Upper lobe of left lung (tissue), 6 donors: Measurements from ENCODE around the gene TOM1L2. TPM values are rescaled to one million over a fixed set of nuclear protein-coding genes. Genes with fewer than 3 reads are reported as not detected.

ENCODE experiments used
- ATAC-seq, 2 donors: fragments of 200-7000 bp; cut with Tn5 transposase; one replicate each; pipeline ENCODE4 v1.9.1; 2022; ENCODE audit warnings: mild to moderate bottlenecking in 2 of 2, moderate library complexity in 2 of 2; ENCODE audit not compliant: low FRiP score in 2 of 2
- DNase-seq, 2 donors: peaks; one replicate each; pipeline ENCODE4 v3.0.0-alpha.2; 2019 to 2020
- H3K27ac ChIP-seq, 4 donors: fragments of 200-600 bp; sonication (generic); one replicate each; pipeline ENCODE4 v1.5.1; 2016 to 2019
- H3K27me3 ChIP-seq, 4 donors: fragments of 200-600 bp; sonication (generic); one replicate each; pipeline ENCODE4 v1.5.1; 2017 to 2019
- H3K36me3 ChIP-seq, 4 donors: fragments of 200-600 bp; sonication (generic); one replicate each; pipeline ENCODE4 v1.5.1; 2016 to 2019
- H3K4me1 ChIP-seq, 4 donors: fragments of 200-600 bp; sonication (generic); one replicate each; pipeline ENCODE4 v1.5.1; 2018 to 2019
- H3K4me3 ChIP-seq, 4 donors: fragments of 200-600 bp; sonication (generic); one replicate each; pipeline ENCODE4 v1.5.1; 2017 to 2019; ENCODE audit warnings: mild to moderate bottlenecking in 2 of 4, moderate library complexity in 1 of 4
- H3K9me3 ChIP-seq, 4 donors: fragments of 200-600 bp; sonication (generic); one replicate each; pipeline ENCODE4 v1.5.1; 2018 to 2019
- EP300 ChIP-seq, 4 donors: sonication (generic); formaldehyde crosslinking; IDR thresholded peaks; one replicate each; pipeline ENCODE4 v1.5.1; 2017; ENCODE audit warnings: antibody characterized with exemption in 4 of 4, control low read depth in 2 of 4
- POLR2A ChIP-seq, 4 donors: fragments of 450-650 bp; IDR thresholded peaks; one replicate each; pipeline ENCODE4 v1.5.1; 2016 to 2017; ENCODE audit warnings: antibody characterized with exemption in 4 of 4, mild to moderate bottlenecking in 2 of 4
- POLR2AphosphoS5 ChIP-seq, 2 donors: sonication (generic); formaldehyde crosslinking; IDR thresholded peaks; one replicate each; pipeline ENCODE4 v1.5.1; 2017; ENCODE audit warnings: antibody characterized with exemption in 2 of 2
- WGBS, 2 donors: methylation state at CpG; one replicate each; pipeline ENCODE4 v1.1.5; 2017 to 2018; 5-methylcytosine and 5-hydroxymethylcytosine counted together
- total RNA-seq, 6 donors: library from RNA; depleted of rRNA in 4 of 6; stranded (reverse); fragments of >200 nt in 4 of 6; gene quantifications; one replicate each; pipeline versions ENCODE4 v1.1.0 to v1.2.1, GENCODE V29; 2016 to 2021
- TF ChIP-seq, protein P1 (sequence below), 6 experiments: fragments of 450-650 bp in 4 of 6; fragments of 200-600 bp in 2 of 6; sonication (generic) in 2 of 6; IDR thresholded peaks; one replicate each; pipeline ENCODE4 v1.5.1; 2016 to 2019; ENCODE audit warnings: antibody characterized with exemption in 6 of 6
- donor health status: DM: no; HTN: no; CAD: no; lungs with moderate emphysema.
- donor health status: DM: no; HTN: yes; CAD: no; lungs with severe emphysema.

Gene TOM1L2
- total RNA-seq, 6 donors from 2014 or later: 54.2 to 134 (median 72.9) TPM

DNA sequence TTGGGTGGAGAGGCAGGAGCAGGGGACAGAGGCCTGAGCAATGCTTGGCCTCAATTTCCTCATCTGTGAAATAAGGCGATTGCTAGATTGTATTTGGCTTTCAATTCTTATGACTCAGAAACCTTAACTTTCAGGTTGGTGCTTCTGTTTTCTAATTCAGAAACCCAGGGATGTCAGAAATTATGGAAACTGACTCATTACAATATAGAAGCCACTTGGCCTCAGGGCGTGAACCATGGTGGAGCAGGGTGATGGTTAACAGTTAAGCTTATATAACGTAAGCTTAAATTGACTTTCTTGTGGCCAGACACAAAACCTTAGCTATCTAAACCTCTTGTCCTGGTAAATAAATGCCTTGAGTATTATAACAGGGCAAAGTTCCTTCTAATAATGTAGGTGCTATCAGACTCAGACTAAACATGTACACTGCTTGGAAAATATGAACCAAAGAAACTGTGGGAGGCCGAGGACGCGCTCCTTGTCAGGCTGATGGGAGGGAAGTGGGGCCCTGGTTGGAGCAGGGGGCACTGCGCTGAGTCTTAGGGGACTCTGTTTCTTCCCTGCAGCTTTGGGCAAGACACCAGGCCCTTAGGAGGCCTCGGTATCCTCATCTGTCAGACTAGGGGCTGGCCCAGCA, 118.3 kb downstream of the TOM1L2 start:
- Histone ChIP-seq H3K27ac (peak overlapping the region in 3 of 4 donors; percentile 0 to 46 (median 14)), H3K9me3 (no peaks in the 10 kb centered on the region), H3K36me3 (no peaks in the 10 kb centered on the region), H3K4me3 (no peak overlapping the region), H3K4me1 (peaks cover 24 to 37% (median 31%) of the 10 kb centered on the region in 4 donors), H3K27me3 (no peaks in the 10 kb centered on the region)
- WGBS, 2 donors: 88 to 89% methylated on average over 8 of the region's 8 CpGs
- TF ChIP-seq POLR2A (IDR thresholded peaks at IDR 0.05): no peak
- TF ChIP-seq EP300 (IDR thresholded peaks at IDR 0.05): no peak
- TF ChIP-seq, protein P1, sequence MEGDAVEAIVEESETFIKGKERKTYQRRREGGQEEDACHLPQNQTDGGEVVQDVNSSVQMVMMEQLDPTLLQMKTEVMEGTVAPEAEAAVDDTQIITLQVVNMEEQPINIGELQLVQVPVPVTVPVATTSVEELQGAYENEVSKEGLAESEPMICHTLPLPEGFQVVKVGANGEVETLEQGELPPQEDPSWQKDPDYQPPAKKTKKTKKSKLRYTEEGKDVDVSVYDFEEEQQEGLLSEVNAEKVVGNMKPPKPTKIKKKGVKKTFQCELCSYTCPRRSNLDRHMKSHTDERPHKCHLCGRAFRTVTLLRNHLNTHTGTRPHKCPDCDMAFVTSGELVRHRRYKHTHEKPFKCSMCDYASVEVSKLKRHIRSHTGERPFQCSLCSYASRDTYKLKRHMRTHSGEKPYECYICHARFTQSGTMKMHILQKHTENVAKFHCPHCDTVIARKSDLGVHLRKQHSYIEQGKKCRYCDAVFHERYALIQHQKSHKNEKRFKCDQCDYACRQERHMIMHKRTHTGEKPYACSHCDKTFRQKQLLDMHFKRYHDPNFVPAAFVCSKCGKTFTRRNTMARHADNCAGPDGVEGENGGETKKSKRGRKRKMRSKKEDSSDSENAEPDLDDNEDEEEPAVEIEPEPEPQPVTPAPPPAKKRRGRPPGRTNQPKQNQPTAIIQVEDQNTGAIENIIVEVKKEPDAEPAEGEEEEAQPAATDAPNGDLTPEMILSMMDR (IDR thresholded peaks at IDR 0.05): no peak
- TF ChIP-seq POLR2AphosphoS5 (IDR thresholded peaks at IDR 0.05): no peak
- no peak for DNase-seq
- ATAC-seq: no peak

DNA sequence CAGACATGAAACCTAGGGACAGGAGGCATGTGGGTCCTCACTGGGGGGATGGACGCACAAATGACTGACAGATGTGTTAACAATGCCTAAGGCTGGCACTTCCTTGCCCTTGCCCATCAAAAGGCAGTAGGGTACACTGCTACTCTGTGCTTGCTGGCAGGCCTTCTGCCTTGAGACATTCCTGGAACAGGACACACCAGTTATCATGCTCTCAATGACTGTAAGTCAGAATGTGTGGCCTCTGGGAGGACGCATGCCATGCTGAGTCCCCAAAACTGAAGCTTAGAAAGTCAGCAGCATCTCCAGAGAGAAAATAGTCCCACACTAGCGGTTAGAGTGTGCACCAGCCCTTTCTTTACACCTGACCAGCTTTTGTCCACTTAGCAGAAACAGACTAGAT, 119.3 kb downstream of the TOM1L2 start:
- H3K36me3 ChIP-seq: no peaks in the 10 kb centered on the region
- no peak for DNase-seq
- peaks cover 34 to 47% (median 41%) of the 10 kb centered on the region in 4 donors for H3K4me1 ChIP-seq
- TF ChIP-seq, protein P1 (IDR thresholded peaks at IDR 0.05): no peak
- TF ChIP-seq POLR2A (IDR thresholded peaks at IDR 0.05) (no peak), EP300 (IDR thresholded peaks at IDR 0.05) (no peak), POLR2AphosphoS5 (IDR thresholded peaks at IDR 0.05) (no peak)
- no peak overlapping the region for H3K4me3 ChIP-seq
- ATAC-seq: no peak
- 80 to 95% methylated on average over 3 of the region's 3 CpGs for WGBS, 2 donors
- no peaks in the 10 kb centered on the region for H3K9me3 ChIP-seq
- H3K27me3 ChIP-seq: no peaks in the 10 kb centered on the region
- H3K27ac ChIP-seq: peak overlapping the region in 1 of 4 donors; percentile 0

DNA sequence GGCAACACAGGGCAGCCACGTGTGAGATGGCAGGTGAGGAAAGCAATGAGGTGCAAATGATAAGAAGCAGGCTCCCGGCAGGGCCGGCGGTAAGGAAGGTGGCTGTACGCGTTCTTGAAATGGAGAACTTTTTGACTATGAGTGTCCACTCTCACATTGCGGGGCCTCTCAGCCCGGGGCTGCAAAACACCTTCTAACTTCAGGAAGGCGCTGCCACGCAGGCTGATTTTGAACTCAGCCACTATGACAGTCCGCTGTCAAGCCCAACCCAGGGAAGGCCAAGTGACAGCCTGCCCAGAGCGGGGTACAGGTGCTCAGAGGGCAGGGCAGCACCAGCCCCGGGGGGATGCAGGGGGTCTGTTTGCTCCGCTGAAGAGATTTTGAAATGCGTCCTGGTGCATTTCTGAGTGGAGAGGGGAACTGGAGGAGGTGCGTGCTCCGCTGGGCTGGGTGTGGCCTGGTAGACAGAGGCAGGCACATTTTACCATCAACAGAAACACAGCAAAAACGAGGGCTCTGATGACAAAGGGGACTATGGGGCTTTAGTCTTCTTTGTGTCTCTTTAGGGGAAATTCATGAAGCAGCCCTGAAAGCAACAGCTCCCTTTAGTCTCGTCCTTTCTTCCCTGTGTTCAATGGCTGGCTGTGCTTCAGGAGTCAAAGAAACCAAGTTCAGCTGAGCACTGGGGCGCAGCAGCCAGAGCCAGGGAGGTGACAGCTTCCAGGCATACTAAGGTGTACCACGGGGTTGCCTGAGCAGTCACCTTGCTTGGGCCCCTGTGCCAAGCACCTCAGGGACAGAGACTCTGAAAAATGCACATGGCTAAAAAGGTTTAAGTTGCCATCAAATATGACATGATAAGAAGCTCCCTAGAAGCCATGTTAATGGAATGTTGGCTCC, 120.8 kb downstream of the TOM1L2 start:
- 72 to 74% methylated on average over 19 to 21 of the region's 21 CpGs for WGBS, 2 donors
- Histone ChIP-seq H3K27ac (peak overlapping the region in 3 of 4 donors; percentile 64 to 87 (median 82)), H3K36me3 (peaks cover 0 to 12% (median 6%) of the 10 kb centered on the region in 4 donors), H3K4me1 (peaks cover 35 to 51% (median 43%) of the 10 kb centered on the region in 4 donors), H3K4me3 (no peak overlapping the region), H3K27me3 (no peaks in the 10 kb centered on the region), H3K9me3 (no peaks in the 10 kb centered on the region)
- ATAC-seq (no peak), DNase-seq (no peak)
- TF ChIP-seq POLR2A (IDR thresholded peaks at IDR 0.05) (no peak), EP300 (IDR thresholded peaks at IDR 0.05) (no peak), POLR2AphosphoS5 (IDR thresholded peaks at IDR 0.05) (no peak)
- TF ChIP-seq, protein P1 (IDR thresholded peaks at IDR 0.05): no peak

DNA sequence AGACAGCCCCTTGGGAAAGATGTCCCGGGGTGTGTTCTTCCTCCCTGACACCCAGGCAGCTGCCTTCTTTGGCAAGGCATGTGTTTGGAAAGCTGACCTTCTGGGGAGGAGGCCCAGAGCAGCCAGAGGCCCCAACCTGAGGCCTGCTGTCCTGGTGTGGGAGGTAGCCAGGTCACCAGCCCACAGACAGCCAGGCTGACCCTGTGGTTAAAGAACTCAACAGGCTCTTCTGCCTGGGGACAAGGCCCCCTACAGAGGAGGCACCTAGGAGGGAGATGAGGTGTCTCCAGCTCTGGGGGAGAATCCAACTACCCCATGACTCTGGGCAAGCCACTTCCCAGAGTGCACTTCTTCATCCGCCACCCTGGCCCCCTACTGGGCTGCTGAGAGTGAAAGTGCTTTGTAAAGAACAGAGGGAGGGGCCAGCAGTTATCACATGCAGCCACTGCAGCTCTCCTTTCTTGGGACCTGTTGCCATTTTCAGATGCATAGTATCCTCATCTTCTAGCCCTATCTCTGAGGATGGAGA, 122.3 kb downstream of the TOM1L2 start:
- Histone ChIP-seq H3K4me3 (no peak overlapping the region), H3K27ac (peak overlapping the region; percentile 82 to 88 (median 85)), H3K36me3 (peaks cover 0 to 17% (median 9%) of the 10 kb centered on the region in 4 donors), H3K27me3 (no peaks in the 10 kb centered on the region), H3K9me3 (no peaks in the 10 kb centered on the region), H3K4me1 (peaks cover 35 to 51% (median 46%) of the 10 kb centered on the region in 4 donors)
- DNase-seq (peak in 1 of 2 donors; percentile 69), ATAC-seq (peak; percentile 51 to 59)
- TF ChIP-seq POLR2A (IDR thresholded peaks at IDR 0.05) (no peak), EP300 (IDR thresholded peaks at IDR 0.05) (no peak), POLR2AphosphoS5 (IDR thresholded peaks at IDR 0.05) (peak in 1 of 2 donors; percentile 38)
- TF ChIP-seq, protein P1 (IDR thresholded peaks at IDR 0.05): peak in 5 of 6 experiments; percentile 10 to 49 (median 39)
- 30% methylated on average over 2 of the region's 2 CpGs; no CpG with 5 or more reads in 1 of the 2 donors for WGBS, 2 donors
